GM15510 (cell line): Measurements from ENCODE around the gene TYMS.

Experiments
- POLR2A ChIP-seq: IDR thresholded peaks from 3 replicates; pipeline ENCODE4 v1.6.1; 2011; ENCODE audit warnings: borderline replicate concordance; ENCODE audit not compliant: insufficient read length; ENCODE audit errors: extremely low read depth

Gene TYMS

GRCh38 chr18:711310-711656 is 53.8 kb downstream of the TYMS start:
- TF ChIP-seq POLR2A: no peak

- TF ChIP-seq POLR2A: peak; percentile 44
Observed at GRCh38 chr18:711657-712400, 54.4 kb downstream of the TYMS start.

GRCh38 chr18:712401-713134 is 55.1 kb downstream of the TYMS start, which contains the start of gene ENOSF1:
ENOSF1 (minus strand) TSS chr18:712630; CDS start chr18:712587, 43 bp downstream.
- peak; percentile 69 for TF ChIP-seq POLR2A

- TF ChIP-seq POLR2A: no peak
Observed at GRCh38 chr18:713135-713490, 55.7 kb downstream of the TYMS start.

GRCh38 chr18:715626-716025 is 58.2 kb downstream of the TYMS start:
- TF ChIP-seq POLR2A: no peak

- no peak for TF ChIP-seq POLR2A
Observed at GRCh38 chr18:717003-717402, 59.5 kb downstream of the TYMS start.
